DOHH2 (cell line): ENCODE results near the gene LRRC19.

Experiments used
- EZH2phosphoT487 ChIP-seq: fragments of 200-600 bp; sonication (generic); IDR thresholded peaks from 2 replicates; pipeline ENCODE4 v1.6.1; 2017; ENCODE audit warnings: borderline replicate concordance, mild to moderate bottlenecking, antibody characterized with exemption, low read length, moderate library complexity, mixed read lengths
- TF ChIP-seq, protein P1 (sequence below): fragments of 200-600 bp; sonication (generic); IDR thresholded peaks from one replicate; pipeline ENCODE4 v1.5.1; 2014; ENCODE audit warnings: antibody characterized with exemption, mild to moderate bottlenecking, low read depth, low read length; ENCODE audit not compliant: poor library complexity, severe bottlenecking

DNA sequence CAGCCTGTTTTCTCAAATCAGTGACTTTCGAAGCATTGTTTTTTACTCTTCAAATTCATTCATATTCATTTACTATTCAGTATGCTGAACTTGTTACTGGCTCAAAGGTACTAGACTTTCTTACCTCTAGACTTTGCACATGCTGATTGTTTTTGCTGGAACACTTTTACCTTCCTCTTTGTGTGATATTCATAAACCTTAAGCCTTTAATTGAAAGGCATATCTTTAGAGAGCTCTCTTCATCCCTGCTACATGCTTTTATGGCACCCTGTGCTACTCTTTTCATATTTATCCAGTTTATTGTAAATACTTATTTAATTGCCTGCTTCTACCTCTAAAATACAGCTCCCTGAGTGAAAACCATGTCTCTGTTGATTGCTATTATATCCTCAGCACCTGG lies 48.7 kb upstream of the LRRC19 start:
- TF ChIP-seq, protein P1, sequence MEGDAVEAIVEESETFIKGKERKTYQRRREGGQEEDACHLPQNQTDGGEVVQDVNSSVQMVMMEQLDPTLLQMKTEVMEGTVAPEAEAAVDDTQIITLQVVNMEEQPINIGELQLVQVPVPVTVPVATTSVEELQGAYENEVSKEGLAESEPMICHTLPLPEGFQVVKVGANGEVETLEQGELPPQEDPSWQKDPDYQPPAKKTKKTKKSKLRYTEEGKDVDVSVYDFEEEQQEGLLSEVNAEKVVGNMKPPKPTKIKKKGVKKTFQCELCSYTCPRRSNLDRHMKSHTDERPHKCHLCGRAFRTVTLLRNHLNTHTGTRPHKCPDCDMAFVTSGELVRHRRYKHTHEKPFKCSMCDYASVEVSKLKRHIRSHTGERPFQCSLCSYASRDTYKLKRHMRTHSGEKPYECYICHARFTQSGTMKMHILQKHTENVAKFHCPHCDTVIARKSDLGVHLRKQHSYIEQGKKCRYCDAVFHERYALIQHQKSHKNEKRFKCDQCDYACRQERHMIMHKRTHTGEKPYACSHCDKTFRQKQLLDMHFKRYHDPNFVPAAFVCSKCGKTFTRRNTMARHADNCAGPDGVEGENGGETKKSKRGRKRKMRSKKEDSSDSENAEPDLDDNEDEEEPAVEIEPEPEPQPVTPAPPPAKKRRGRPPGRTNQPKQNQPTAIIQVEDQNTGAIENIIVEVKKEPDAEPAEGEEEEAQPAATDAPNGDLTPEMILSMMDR, result no peak
- TF ChIP-seq EZH2phosphoT487, result no peak
